ENCODE results near the gene BORCS5.

GRCh38 chr12:12467264-12467663, 110.4 kb downstream of the BORCS5 start:
- no peak for TF ChIP-seq CTCF (conservative IDR thresholded peaks at IDR 0.05; ENCODE audit: low read length)
- no peak for TF ChIP-seq EZH2phosphoT487 (IDR thresholded peaks at IDR 0.05; ENCODE audit: borderline replicate concordance, low read depth, low read length)
